SU-DHL-6 (cell line): ENCODE results near the gene FHL5.
A peak's percentile ranks its signal among the peaks of the same experiment; 100 is the strongest.

ENCODE experiments used
- CTCF ChIP-seq: fragments of 200-600 bp; sonication (generic); IDR thresholded peaks from one replicate; pipeline ENCODE4 v1.5.1; 2017; ENCODE audit warnings: antibody characterized with exemption, mild to moderate bottlenecking, low read length, moderate library complexity; ENCODE audit not compliant: insufficient read depth, poor library complexity, severe bottlenecking
- EZH2phosphoT487 ChIP-seq: fragments of 200-600 bp; sonication (generic), shearing (Covaris generic); conservative IDR thresholded peaks from 2 replicates; pipeline ENCODE4 v1.6.1; 2018; ENCODE audit warnings: mild to moderate bottlenecking, antibody characterized with exemption, low read length, moderate library complexity, mixed read lengths

GRCh38 chr6:96626759-96627364, 63.9 kb downstream of the FHL5 start:
- TF ChIP-seq CTCF (peak; percentile 17), EZH2phosphoT487 (no peak)
